ENCODE data around the gene DYNLT2.

- TF ChIP-seq FOXM1 (IDR thresholded peaks at IDR 0.05; ENCODE audit: borderline replicate concordance) (no peak), SUZ12 (IDR thresholded peaks at IDR 0.05) (no peak), ELF4 (IDR thresholded peaks at IDR 0.05) (no peak), FOXK2 (IDR thresholded peaks at IDR 0.05) (no peak), CTBP1 (IDR thresholded peaks at IDR 0.05; ENCODE audit: borderline replicate concordance) (no peak), FOXA1 (IDR thresholded peaks at IDR 0.05) (no peak), ZNF384 (IDR thresholded peaks at IDR 0.05) (no peak), BHLHE40 (IDR thresholded peaks at IDR 0.05; ENCODE audit: borderline replicate concordance) (no peak), NFRKB (IDR thresholded peaks at IDR 0.05) (no peak), SP1 (IDR thresholded peaks at IDR 0.05) (no peak)
Measured at GRCh38 chr6:169720207-169720855, 31.0 kb downstream of the DYNLT2 start.
